K562 (cell line): Measurements from ENCODE around the gene MEF2D. TPM values are rescaled to one million over a fixed set of nuclear protein-coding genes. Genes with fewer than 3 reads are reported as not detected.

Experiments
- ATAC-seq: fragments of 200-7000 bp; cut with Tn5 transposase; 3 replicates; pipeline ENCODE4 v1.9.1; 2020; ENCODE audit warnings: moderate library complexity
- BruUV-seq: library from RNA; stranded (reverse); fragments of 400-500 nt; replicated peaks from 2 replicates; lab custom pipeline; 2021; lab: Mats Ljungman, UMichigan
- CTCF ChIA-PET: fragments of 300-600 bp; formaldehyde crosslinking; extraction: SDS; loops from one replicate; lab custom pipeline; 2021; ENCODE audit warnings: low intra/inter-chr PET ratio; lab: Yijun Ruan, JAX
- POLR2A ChIA-PET: fragments of 300-600, 350-650 bp; sonication (Branson Sonifier 250); formaldehyde crosslinking; extraction: SDS; loops from one replicate; lab custom pipeline; 2021; ENCODE audit warnings: antibody characterized with exemption, inconsistent platforms; lab: Yijun Ruan, JAX
- DNase-seq, 4 experiments: peaks; one replicate each; pipeline versions ENCODE4 v3.0.0 to v3.0.0-alpha.2; 2011 to 2018; ENCODE audit warnings: low spot score in 3 of 4, mixed read lengths in 3 of 4; ENCODE audit errors: extremely low read depth in 1 of 4
- FAIRE-seq: peaks from 2 replicates; lab custom pipeline; 2011; peaks lifted over from hg19 to GRCh38; lab: Jason Lieb, UNC
- H2AFZ ChIP-seq: 2 replicates; pipeline ENCODE4 v1.6.0; 2011; ENCODE audit warnings: low read depth, low read length, control low read depth, inconsistent platforms
- H3K27ac ChIP-seq: fragments of 200-600 bp; 3 replicates; pipeline ENCODE4 v1.8.0; 2011; ENCODE audit warnings: low read depth, mild to moderate bottlenecking, control low read depth, inconsistent platforms, low read length, moderate library complexity, mixed read lengths; ENCODE audit errors: extremely low read depth
- H3K27me3 ChIP-seq, 2 experiments: fragments of 300-600 bp in 1 of 2; 2 replicates in 1 of 2; 3 replicates in 1 of 2; pipeline versions ENCODE4 v1.6.0 to v1.8.0; 2011; ENCODE audit warnings: inconsistent platforms in 2 of 2, low read length in 2 of 2, mild to moderate bottlenecking in 1 of 2, mixed read lengths in 1 of 2, moderate library complexity in 1 of 2; ENCODE audit not compliant: control insufficient read depth in 2 of 2, insufficient read depth in 2 of 2
- H3K36me3 ChIP-seq: fragments of 300-600 bp; 3 replicates; pipeline ENCODE4 v1.8.0; 2011; ENCODE audit warnings: mild to moderate bottlenecking, low read length, inconsistent platforms; ENCODE audit not compliant: control insufficient read depth, insufficient read depth
- H3K4me1 ChIP-seq, 2 experiments: fragments of 200-600 bp in 1 of 2; replicated peaks in 1 of 2; 2 replicates in 1 of 2; 3 replicates in 1 of 2; pipeline versions ENCODE4 v1.5.1 to v1.8.0; 2011; ENCODE audit warnings: inconsistent platforms in 2 of 2, low read length in 2 of 2, mild to moderate bottlenecking in 1 of 2, mixed read lengths in 1 of 2, moderate library complexity in 1 of 2; ENCODE audit not compliant: control insufficient read depth in 2 of 2, insufficient read depth in 2 of 2
- H3K4me2 ChIP-seq: 2 replicates; pipeline ENCODE4 v1.6.1; 2011; ENCODE audit warnings: low read length, control low read depth, inconsistent platforms, mixed read lengths; ENCODE audit not compliant: insufficient read depth
- H3K4me3 ChIP-seq: fragments of 200-600 bp; sonication (generic), shearing (Covaris generic); 2 replicates; pipeline ENCODE4 v1.5.1; 2016; ENCODE audit warnings: control low read depth, inconsistent platforms
- H3K79me2 ChIP-seq: fragments of 200-600 bp; 3 replicates; pipeline ENCODE4 v1.8.0; 2011; ENCODE audit warnings: low read length, inconsistent platforms; ENCODE audit not compliant: control insufficient read depth, insufficient read depth
- H3K9ac ChIP-seq, 2 experiments: 2 replicates each; pipeline versions ENCODE4 v1.6.0 to v1.6.1; 2011; ENCODE audit warnings: low read depth in 2 of 2, low read length in 2 of 2, control low read depth in 1 of 2, inconsistent platforms in 1 of 2, mild to moderate bottlenecking in 1 of 2, mixed read lengths in 1 of 2; ENCODE audit not compliant: insufficient read depth in 1 of 2
- H3K9me1 ChIP-seq: one replicate; pipeline ENCODE4 v1.6.0; 2011; ENCODE audit warnings: inconsistent platforms, mild to moderate bottlenecking, low read length, moderate library complexity; ENCODE audit not compliant: control insufficient read depth, insufficient read depth
- H3K9me3 ChIP-seq: replicated peaks from 2 replicates; pipeline ENCODE4 v1.5.1; 2011; ENCODE audit warnings: low read depth, low read length, inconsistent platforms; ENCODE audit not compliant: control insufficient read depth, insufficient read depth
- H4K20me1 ChIP-seq: replicated peaks from 2 replicates; pipeline ENCODE4 v1.6.1; 2011; ENCODE audit warnings: low read length, inconsistent platforms, mixed read lengths; ENCODE audit not compliant: control insufficient read depth, insufficient read depth
- KLF16 ChIP-seq: IDR thresholded peaks from 2 replicates; pipeline ENCODE4 v1.6.1; 2016; ENCODE audit warnings: antibody characterized with exemption
- NEUROD1 ChIP-seq: fragments of 150-350 bp; IDR thresholded peaks from 2 replicates; pipeline ENCODE4 v1.6.1; 2014; ENCODE audit warnings: borderline replicate concordance, low read length, low read depth; ENCODE audit not compliant: partially characterized antibody
- YY1 ChIP-seq, 3 experiments: IDR thresholded peaks; 2 replicates each; pipeline ENCODE4 v1.6.1; 2011; ENCODE audit warnings: low read length in 2 of 3, mild to moderate bottlenecking in 2 of 3, moderate library complexity in 2 of 3, borderline replicate concordance in 1 of 3, control low read depth in 1 of 3, low read depth in 1 of 3; ENCODE audit not compliant: insufficient read depth in 3 of 3, insufficient replicate concordance in 2 of 3, control insufficient read depth in 1 of 3, insufficient read length in 1 of 3; ENCODE audit errors: extremely low read depth in 1 of 3
- ZNF143 ChIP-seq: sonication (generic); formaldehyde crosslinking; IDR thresholded peaks from 2 replicates; pipeline ENCODE4 v1.9.0; 2022; ENCODE audit warnings: mild to moderate bottlenecking, missing genetic modification reagents
- ZNF175 ChIP-seq: fragments of 200-800 bp; sonication (Bioruptor generic); IDR thresholded peaks from 2 replicates; pipeline ENCODE4 v1.6.1; 2016; ENCODE audit warnings: low read depth, mild to moderate bottlenecking, missing genetic modification characterization, missing compliant biosample characterization
- WGBS: fragments of 100-300 bp; shearing (Covaris generic); methylation state at CpG from one replicate; pipeline ENCODE4 v1.1.6; 2016; ENCODE audit warnings: low coverage, mixed read lengths; ENCODE audit not compliant: insufficient coverage; ENCODE audit errors: missing lambda C conversion rate; 5-methylcytosine and 5-hydroxymethylcytosine counted together
- in situ Hi-C: fragments of 300-500 bp; cut with MboI; formaldehyde crosslinking; loops from 4 replicates; pipeline ENCODE4 v1.15.0; 2018; ENCODE audit warnings: inconsistent platforms, mixed read lengths
- intact Hi-C: fragments of 100-400 bp; cut with micrococcal nuclease; formaldehyde crosslinking; loops from 2 replicates; pipeline ENCODE4 v1.14.2; 2022
- polyA plus RNA-seq, 8 experiments: library from polyadenylated mRNA; depleted of rRNA in 4 of 8; stranded (reverse) in 5 of 8; unstranded in 3 of 8; fragments of >200 nt; fragmentation: Nextera tagmentation in 2 of 8; fragmentation: Illumina TruSeq in 1 of 8; extraction: Ambion mirVana in 2 of 8; extraction: Trizol in 1 of 8; gene quantifications; 2 replicates each; pipeline versions ENCODE4 v1.2.1 to v1.2.3, GENCODE V29; 2011 to 2014; ENCODE audit warnings: inconsistent platforms in 1 of 8, missing spikeins in 1 of 8
- total RNA-seq, 7 experiments: library from RNA; depleted of rRNA in 6 of 7; stranded (reverse); fragments of >200 nt in 6 of 7; fragmentation: Illumina TruSeq in 2 of 7; extraction: Trizol in 2 of 7; gene quantifications; 2 replicates each; pipeline versions ENCODE4 v1.2.1 to v1.2.3, GENCODE V29; 2011 to 2021; ENCODE audit warnings: low replicate concordance in 1 of 7
- TF ChIP-seq, protein P1 (sequence below): fragments of 450-650 bp; formaldehyde crosslinking; IDR thresholded peaks from 2 replicates; pipeline ENCODE4 v1.4.0; 2022; ENCODE audit warnings: mild to moderate bottlenecking, moderate library complexity
- TF ChIP-seq, protein P2 (sequence below): sonication (generic); formaldehyde crosslinking; IDR thresholded peaks from 2 replicates; pipeline ENCODE4 v1.8.0; 2023; ENCODE audit warnings: mild to moderate bottlenecking, missing genetic modification reagents

Gene MEF2D
- total and polyA plus RNA-seq, 9 of the 15 experiments (the other 6 are each of a cell fraction or from before 2014, with no cell fraction given), result 0.10 to 19.5 (median 2.6) TPM

DNA sequence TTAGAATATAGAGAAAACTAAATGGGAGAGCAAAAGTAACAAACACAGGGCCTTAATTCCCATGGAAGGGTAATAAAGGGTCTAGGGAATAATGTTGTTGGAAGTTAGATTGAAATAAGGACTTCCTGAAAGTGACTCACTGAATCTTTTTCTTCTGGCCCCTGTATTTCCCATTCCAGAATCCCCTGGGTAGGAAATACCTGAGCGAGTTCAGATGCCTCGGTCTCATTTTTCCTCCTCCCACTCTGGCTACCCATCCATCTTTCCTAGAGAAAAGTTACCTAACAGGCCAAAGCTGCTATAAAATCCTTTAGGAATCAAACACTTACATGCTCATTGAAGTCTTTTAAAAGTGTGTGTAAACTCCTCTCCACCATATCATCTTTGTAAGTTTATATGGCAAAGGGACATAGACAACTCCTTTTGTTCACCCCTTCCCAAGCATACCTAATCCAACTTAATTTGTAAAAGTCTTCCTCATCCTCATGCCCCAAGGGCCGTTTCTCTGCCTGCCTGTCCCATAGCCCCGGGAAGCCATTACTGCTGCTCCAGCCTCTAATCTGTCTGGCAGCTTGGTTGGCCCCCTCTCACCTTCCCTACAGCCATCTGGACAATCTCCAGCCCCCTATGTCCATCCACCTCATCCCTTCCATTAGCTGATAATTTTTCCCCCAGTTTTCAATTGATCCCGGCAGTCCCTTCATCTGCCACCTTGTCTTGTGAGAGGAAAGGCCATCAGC is 3.3 kb upstream of the MEF2D start:
- ATAC-seq, result no peak
- peaks cover 60 to 63% of the 10 kb centered on the region in 2 experiments for H3K4me1 ChIP-seq
- H3K27ac ChIP-seq, result peak overlapping the region; percentile 97
- no peaks in the 10 kb centered on the region; a peak in 1 of 5 replicates for H3K27me3 ChIP-seq
- ChIA-PET CTCF (interaction anchor here (0.6 kb wide), 1 partner anchor 1530 kb away, joined by 3 read pairs; no protein-coding TSS in a partner anchor), POLR2A (interaction anchor here (0.8 to 6.6 kb wide), 4 partner anchors 14 to 71 kb away, joined by 3 to 62 read pairs (median 4); no protein-coding TSS in a partner anchor)
- H2AFZ ChIP-seq, result peak overlapping the region; percentile 99
- peaks cover 3% of the 10 kb centered on the region for H3K9me1 ChIP-seq
- DNase-seq, result no peak
- in situ Hi-C loops (no loop called here), intact Hi-C loops (loop anchor here (5.0 kb wide), 1 partner anchor 167 kb away; the partner anchor contains the start of genes CCT3 and TSACC)
- peak overlapping the region; percentile 17; the same call in 1 of the 2 replicates for H3K4me2 ChIP-seq
- no peaks in the 10 kb centered on the region for H3K9me3 ChIP-seq
- H4K20me1 ChIP-seq, result peaks cover 3% of the 10 kb centered on the region
- peaks cover 17% of the 10 kb centered on the region for H3K79me2 ChIP-seq
- no peaks in the 10 kb centered on the region for H3K36me3 ChIP-seq
- peak in 1 of 3 experiments; percentile 26 for TF ChIP-seq YY1 (IDR thresholded peaks at IDR 0.05; ENCODE audit: borderline replicate concordance in 1 of 3, control insufficient read depth in 1 of 3, extremely low read depth in 1 of 3, insufficient read depth in 3 of 3, insufficient read length in 1 of 3, insufficient replicate concordance in 2 of 3, low read depth in 1 of 3, low read length in 2 of 3)
- no peak for TF ChIP-seq KLF16
- TF ChIP-seq, protein P1, sequence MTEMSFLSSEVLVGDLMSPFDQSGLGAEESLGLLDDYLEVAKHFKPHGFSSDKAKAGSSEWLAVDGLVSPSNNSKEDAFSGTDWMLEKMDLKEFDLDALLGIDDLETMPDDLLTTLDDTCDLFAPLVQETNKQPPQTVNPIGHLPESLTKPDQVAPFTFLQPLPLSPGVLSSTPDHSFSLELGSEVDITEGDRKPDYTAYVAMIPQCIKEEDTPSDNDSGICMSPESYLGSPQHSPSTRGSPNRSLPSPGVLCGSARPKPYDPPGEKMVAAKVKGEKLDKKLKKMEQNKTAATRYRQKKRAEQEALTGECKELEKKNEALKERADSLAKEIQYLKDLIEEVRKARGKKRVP (CRISPR knock-in tag), result no peak
- TF ChIP-seq, protein P2, sequence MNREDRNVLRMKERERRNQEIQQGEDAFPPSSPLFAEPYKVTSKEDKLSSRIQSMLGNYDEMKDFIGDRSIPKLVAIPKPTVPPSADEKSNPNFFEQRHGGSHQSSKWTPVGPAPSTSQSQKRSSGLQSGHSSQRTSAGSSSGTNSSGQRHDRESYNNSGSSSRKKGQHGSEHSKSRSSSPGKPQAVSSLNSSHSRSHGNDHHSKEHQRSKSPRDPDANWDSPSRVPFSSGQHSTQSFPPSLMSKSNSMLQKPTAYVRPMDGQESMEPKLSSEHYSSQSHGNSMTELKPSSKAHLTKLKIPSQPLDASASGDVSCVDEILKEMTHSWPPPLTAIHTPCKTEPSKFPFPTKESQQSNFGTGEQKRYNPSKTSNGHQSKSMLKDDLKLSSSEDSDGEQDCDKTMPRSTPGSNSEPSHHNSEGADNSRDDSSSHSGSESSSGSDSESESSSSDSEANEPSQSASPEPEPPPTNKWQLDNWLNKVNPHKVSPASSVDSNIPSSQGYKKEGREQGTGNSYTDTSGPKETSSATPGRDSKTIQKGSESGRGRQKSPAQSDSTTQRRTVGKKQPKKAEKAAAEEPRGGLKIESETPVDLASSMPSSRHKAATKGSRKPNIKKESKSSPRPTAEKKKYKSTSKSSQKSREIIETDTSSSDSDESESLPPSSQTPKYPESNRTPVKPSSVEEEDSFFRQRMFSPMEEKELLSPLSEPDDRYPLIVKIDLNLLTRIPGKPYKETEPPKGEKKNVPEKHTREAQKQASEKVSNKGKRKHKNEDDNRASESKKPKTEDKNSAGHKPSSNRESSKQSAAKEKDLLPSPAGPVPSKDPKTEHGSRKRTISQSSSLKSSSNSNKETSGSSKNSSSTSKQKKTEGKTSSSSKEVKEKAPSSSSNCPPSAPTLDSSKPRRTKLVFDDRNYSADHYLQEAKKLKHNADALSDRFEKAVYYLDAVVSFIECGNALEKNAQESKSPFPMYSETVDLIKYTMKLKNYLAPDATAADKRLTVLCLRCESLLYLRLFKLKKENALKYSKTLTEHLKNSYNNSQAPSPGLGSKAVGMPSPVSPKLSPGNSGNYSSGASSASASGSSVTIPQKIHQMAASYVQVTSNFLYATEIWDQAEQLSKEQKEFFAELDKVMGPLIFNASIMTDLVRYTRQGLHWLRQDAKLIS (CRISPR knock-in tag), result no peak
- no peak for TF ChIP-seq NEUROD1
- TF ChIP-seq ZNF175 (CRISPR knock-in tag), result 0 out of 2 replicates have a peak, but pooled peaks have one; percentile 3
- TF ChIP-seq ZNF143 (CRISPR knock-in tag), result no peak
- peak overlapping the region in 1 of 2 experiments; percentile 56; a peak in 3 of 4 replicates for H3K9ac ChIP-seq
- no peak for FAIRE-seq
- no peak overlapping the region for H3K4me3 ChIP-seq
- WGBS, result 69% methylated on average over 5 of the region's 5 CpGs
- no TSS peak for BruUV-seq
